GM18870 (cell line): ENCODE results near the gene POTEM.
"Not testable (repeated sequence)": the region's sequence is repeated elsewhere in the genome, so short reads cannot be mapped to it uniquely, and the experiment has no call there.

ENCODE experiments used
- ATAC-seq: cut with Tn5 transposase; IDR thresholded peaks from one replicate; pipeline ENCODE4 v1.9.1; 2021; ENCODE audit warnings: moderate library complexity; ENCODE audit not compliant: unreplicated experiment

Gene POTEM

DNA sequence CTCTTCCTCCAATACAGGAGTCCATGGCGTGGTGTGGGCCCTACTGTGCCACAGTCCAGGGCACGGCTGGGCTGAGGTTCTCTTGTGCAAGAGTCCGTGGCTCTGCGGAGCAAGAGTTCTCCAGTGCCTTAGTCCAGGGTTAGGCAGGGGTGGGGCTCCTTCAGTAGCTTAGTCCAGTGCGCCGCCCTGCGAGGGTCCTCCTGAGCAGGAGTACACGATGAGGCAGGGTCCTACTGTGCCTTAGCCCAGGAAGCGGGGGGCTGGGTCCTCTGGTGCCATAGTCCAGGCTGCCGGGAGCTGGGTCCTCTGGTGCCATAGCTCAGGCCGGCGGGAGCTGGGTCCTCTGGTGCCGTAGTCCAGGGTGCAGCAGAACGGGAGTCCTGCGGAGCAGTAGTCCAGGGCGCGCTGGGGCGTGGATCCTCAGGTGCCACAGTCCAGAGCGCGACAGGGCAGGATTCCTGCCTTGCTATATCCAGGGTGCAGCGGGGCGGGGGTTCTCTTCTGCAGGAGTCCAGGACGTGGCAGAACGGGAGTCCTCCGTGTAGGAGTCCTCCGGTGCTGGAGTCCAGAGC is 69.7 kb downstream of the POTEM start:
- ATAC-seq: not testable (repeated sequence)

DNA sequence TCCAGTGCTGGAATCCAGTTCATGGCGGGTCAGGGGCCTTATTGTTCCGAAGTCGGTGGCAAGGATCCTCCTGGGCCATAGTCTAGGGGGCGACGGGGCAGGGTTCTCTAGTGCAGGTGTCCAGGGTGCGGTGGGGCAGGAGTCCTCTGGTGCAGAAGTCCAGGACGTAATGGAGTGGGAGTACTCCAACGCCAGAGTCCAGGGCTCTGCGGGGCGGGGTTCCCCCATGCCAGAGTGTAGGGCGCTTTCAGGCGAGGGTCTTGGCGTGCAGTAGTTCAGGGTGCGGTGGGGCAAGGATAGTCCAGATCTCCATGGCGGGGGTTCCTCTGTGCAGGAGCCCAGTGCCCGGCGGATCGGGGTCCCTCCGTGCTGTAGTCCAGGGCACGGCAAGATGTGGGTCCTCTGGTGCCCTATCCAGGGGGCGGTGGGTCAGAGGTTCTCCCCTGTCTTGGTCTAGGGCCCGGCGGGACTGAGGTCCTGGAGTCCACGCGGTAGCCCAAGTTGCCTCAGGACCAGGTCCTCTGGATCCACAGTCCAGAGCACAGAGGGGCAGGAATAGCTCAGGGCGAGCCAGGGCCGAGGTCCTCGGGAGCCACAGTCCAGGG is 70.9 kb downstream of the POTEM start:
- not testable (repeated sequence) for ATAC-seq

DNA sequence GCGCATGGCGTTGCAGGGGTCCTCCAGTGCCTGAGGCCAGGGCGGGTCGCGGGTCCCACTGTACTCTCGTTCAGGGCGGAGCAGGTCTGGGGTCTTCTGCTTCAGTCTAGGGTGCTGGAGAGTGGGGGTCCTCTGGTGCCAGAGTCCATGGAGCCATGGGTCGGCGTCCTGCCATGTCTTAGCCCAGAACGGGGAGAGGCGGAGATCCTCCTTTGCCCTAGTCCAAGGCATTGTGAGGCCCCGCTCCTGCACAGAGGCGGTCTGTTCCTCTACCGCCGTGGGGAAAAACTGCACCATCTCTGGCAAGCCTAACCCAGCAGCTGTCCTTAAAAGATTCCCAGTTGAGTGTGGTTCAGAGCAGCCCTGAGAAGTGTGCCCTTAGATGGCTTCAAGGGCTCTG is 71.6 kb downstream of the POTEM start:
- not testable (repeated sequence) for ATAC-seq

DNA sequence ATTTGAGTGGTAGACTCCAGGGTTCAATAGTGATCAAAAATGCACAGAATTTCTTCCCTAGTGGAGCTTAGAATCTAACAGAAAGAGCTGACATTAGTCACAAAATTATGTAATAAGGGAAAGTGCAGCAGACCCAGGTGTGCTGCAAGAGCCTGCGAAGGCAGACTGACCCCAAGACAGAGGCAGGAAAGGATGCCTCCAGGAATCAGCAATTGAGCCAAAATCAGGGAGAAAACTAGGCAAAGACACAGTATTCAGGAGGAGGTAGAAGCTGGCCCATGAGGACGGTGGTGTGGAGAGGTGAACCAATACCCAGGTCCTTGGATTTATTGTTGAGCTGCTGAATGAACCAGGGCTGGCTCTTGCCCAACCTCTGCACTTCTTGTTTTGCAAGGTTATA is 76.2 kb downstream of the POTEM start:
- ATAC-seq: not testable (repeated sequence)
